Mucosa of descending colon (tissue), 3 donors: ENCODE measurements around the gene QSER1. TPM values are rescaled to one million over a fixed set of nuclear protein-coding genes. Genes with fewer than 3 reads are reported as not detected.
"Not testable (repeated sequence)": the region's sequence is repeated elsewhere in the genome, so short reads cannot be mapped to it uniquely, and the experiment has no call there.

Experiments
- ATAC-seq: fragments of 200-7000 bp; cut with Tn5 transposase; one replicate; pipeline ENCODE4 v1.9.1; 2020; ENCODE audit warnings: mild to moderate bottlenecking, moderate library complexity
- DNase-seq, 3 donors: peaks; one replicate each; pipeline ENCODE4 v3.0.0-alpha.2; 2020
- H3K36me3 ChIP-seq: fragments of 200-600 bp; one replicate; pipeline ENCODE4 v1.8.0; 2021; ENCODE audit warnings: low read depth, mild to moderate bottlenecking
- H3K4me1 ChIP-seq: fragments of 200-600 bp; one replicate; pipeline ENCODE4 v1.8.0; 2021; ENCODE audit warnings: low read depth, mild to moderate bottlenecking
- H3K4me3 ChIP-seq: fragments of 200-600 bp; one replicate; pipeline ENCODE4 v1.8.0; 2021; ENCODE audit warnings: mild to moderate bottlenecking
- H3K9me3 ChIP-seq: fragments of 200-600 bp; one replicate; pipeline ENCODE4 v1.8.0; 2021; ENCODE audit warnings: mild to moderate bottlenecking
- CTCF ChIP-seq: fragments of 200-600 bp; IDR thresholded peaks from one replicate; pipeline ENCODE4 v1.8.0; 2022; ENCODE audit warnings: antibody characterized with exemption, mild to moderate bottlenecking
- intact Hi-C, 2 donors: fragments of 100-400 bp; cut with DNase I in 1 of 2; cut with micrococcal nuclease in 1 of 2; formaldehyde crosslinking; loops; one replicate each; pipeline versions ENCODE4 v1.11.0 to v1.11.1; 2022; cut with DNase I, micrococcal nuclease
- total RNA-seq, 3 donors: library from RNA; stranded (reverse); fragmentation: NEBNext Ultra II Directional in 2 of 3; extraction: Animal tissue kit (Norgen Biotek cat#: 25700) in 2 of 3; gene quantifications; one replicate each; pipeline versions ENCODE4 v1.2.1 to v1.2.4, GENCODE V29; 2021 to 2023
- donor health status: DM: no; HTN: no; CAD: no; lungs with moderate emphysema.
- donor health status: DM: no; HTN: no; CAD: no.
- donor health status: DM: no; HTN: yes; CAD: no.

The QSER1 gene
- total RNA-seq, 3 donors from 2014 or later: 20.3 to 30.1 (median 25.9) TPM

DNA sequence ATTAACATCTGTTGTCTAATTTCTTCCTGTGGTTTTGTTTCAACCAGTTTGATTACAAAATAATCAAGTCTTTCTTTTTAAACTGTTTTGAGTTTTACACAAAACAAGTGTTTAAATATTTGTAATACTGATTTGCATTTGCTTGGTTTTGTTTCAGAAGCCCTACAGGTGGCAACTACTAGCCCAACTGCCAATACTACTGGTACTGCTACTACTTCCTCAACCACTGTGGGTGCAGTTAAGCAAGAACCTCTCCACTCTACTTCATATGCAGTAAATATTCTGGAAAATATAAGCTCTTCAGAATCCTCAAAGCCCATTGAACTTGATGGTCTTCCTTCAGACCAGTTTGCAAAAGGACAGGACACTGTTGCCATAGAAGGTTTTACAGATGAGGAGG, 61.1 kb downstream of the QSER1 start:
- intact Hi-C loops: no loop called here
- ATAC-seq: no peak
- Histone ChIP-seq H3K9me3 (no peaks in the 10 kb centered on the region), H3K4me1 (no peaks in the 10 kb centered on the region), H3K36me3 (no peaks in the 10 kb centered on the region), H3K4me3 (no peak overlapping the region)
- DNase-seq: no peak
- TF ChIP-seq CTCF: no peak

- DNase-seq (no peak), ATAC-seq (peak; percentile 64)
- Histone ChIP-seq H3K4me3 (no peak overlapping the region), H3K9me3 (no peaks in the 10 kb centered on the region), H3K4me1 (no peaks in the 10 kb centered on the region), H3K36me3 (no peaks in the 10 kb centered on the region)
- TF ChIP-seq CTCF: peak; percentile 26
- intact Hi-C loops: loop anchor here (5.0 kb wide), 1 partner anchor 107 kb away; no protein-coding TSS in a partner anchor
These were observed 68.0 kb downstream of the QSER1 start for GRCh38 chr11:32960553-32961164.

GRCh38 chr11:32962016-32962415, 69.4 kb downstream of the QSER1 start:
- Histone ChIP-seq H3K4me3 (no peak overlapping the region), H3K9me3 (no peaks in the 10 kb centered on the region), H3K4me1 (no peaks in the 10 kb centered on the region), H3K36me3 (no peaks in the 10 kb centered on the region)
- ATAC-seq: no peak
- intact Hi-C loops: loop anchor here (5.0 kb wide), 1 partner anchor 105 kb away; no protein-coding TSS in a partner anchor
- no peak for DNase-seq
- no peak for TF ChIP-seq CTCF

DNA sequence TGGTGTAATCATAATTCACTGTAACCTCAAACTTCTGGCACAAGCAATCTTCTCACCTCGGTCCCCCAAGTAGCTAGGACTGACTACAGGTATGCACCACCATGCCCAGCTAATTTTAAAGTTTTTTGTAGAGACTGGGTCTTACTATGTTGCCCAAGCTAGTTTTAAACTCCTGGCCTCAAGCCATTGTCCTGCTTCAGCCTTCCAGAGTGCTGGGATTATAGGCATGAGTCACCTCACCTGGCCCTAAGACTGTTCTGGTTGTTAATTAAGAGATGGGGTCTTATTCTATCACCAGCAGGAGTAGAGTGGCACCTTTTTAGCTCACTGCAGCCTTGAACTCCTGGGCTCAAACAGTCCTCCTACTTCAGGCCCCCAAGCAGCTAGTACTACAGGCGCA, 71.1 kb downstream of the QSER1 start:
- H3K36me3 ChIP-seq: no peaks in the 10 kb centered on the region
- no peak for TF ChIP-seq CTCF
- intact Hi-C loops: loop anchor here (5.0 kb wide), 1 partner anchor 104 kb away; no protein-coding TSS in a partner anchor
- H3K9me3 ChIP-seq: no peaks in the 10 kb centered on the region
- no peak overlapping the region for H3K4me3 ChIP-seq
- no peaks in the 10 kb centered on the region for H3K4me1 ChIP-seq
- no peak for ATAC-seq
- DNase-seq: no peak

- TF ChIP-seq CTCF: no peak
- DNase-seq (no peak), ATAC-seq (no peak)
- Histone ChIP-seq H3K9me3 (no peaks in the 10 kb centered on the region), H3K4me3 (no peak overlapping the region), H3K36me3 (no peaks in the 10 kb centered on the region), H3K4me1 (no peaks in the 10 kb centered on the region)
- intact Hi-C loops: no loop called here
These were observed 75.9 kb downstream of the QSER1 start for GRCh38 chr11:32968541-32968940.

DNA sequence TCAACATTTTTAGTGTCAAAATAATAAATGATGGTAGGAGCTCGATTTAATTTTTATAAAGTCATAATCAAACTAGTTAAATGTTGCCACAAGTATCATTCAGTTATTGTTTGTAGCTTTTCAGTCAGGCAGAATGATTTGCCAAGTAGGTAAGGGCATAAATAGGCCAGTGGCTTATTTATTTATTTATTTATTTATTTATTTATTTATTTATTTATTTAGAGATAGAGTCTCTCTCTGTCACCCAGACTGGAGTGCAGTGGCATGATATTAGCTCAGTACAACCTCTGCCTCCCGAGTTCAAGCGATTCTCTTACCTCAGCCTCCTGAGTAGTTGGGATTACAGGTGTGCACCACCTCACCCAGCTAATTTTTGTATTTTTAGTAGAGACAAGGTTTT, 79.6 kb downstream of the QSER1 start:
- H3K36me3 ChIP-seq, DNase-seq, ATAC-seq, H3K4me3 ChIP-seq, intact Hi-C loops, H3K9me3 ChIP-seq, H3K4me1 ChIP-seq: not testable (repeated sequence)
